Activated CD4-positive, alpha-beta T cell treated with anti-CD3 and anti-CD28 coated beads, Interleukin-2, Interleukin-4, amounts not matched to agents 100 ng/mL and 50 ng/mL, durations not matched to agents 16 hours and 8 hours (primary cell): ENCODE measurements around the gene HYCC1.
"Not testable (repeated sequence)": the region's sequence is repeated elsewhere in the genome, so short reads cannot be mapped to it uniquely, and the experiment has no call there.

Source experiments
- DNase-seq: peaks from one replicate; pipeline ENCODE4 v3.0.0-alpha.2; 2020; ENCODE audit warnings: low spot score

HYCC1 gene

GRCh38 chr7:23013715-23014649, at the start of gene HYCC1:
HYCC1 (minus strand) TSS chr7:23014130; CDS start chr7:22991111, 23,019 bp downstream.
- peak; percentile 100 for DNase-seq

GRCh38 chr7:23062452-23062851, 48.5 kb upstream of the HYCC1 start:
- DNase-seq, result no peak

GRCh38 chr7:23061327-23061726, 47.4 kb upstream of the HYCC1 start:
- no peak for DNase-seq

- no peak for DNase-seq
These were observed 44.6 kb upstream of the HYCC1 start for GRCh38 chr7:23058408-23059096.

GRCh38 chr7:23055582-23056178, 41.8 kb upstream of the HYCC1 start:
- DNase-seq, result peak; percentile 82

GRCh38 chr7:23051124-23051485, 37.2 kb upstream of the HYCC1 start:
- DNase-seq, result peak; percentile 10

- not testable (repeated sequence) for DNase-seq
These were observed 32.4 kb upstream of the HYCC1 start for GRCh38 chr7:23046336-23046735.

GRCh38 chr7:23045086-23045485, 31.2 kb upstream of the HYCC1 start:
- DNase-seq, result not testable (repeated sequence)

- no peak for DNase-seq
These were observed 30.7 kb upstream of the HYCC1 start for GRCh38 chr7:23044581-23044980.

- DNase-seq, result no peak
These were observed 29.5 kb upstream of the HYCC1 start for GRCh38 chr7:23043441-23043840.

- not testable (repeated sequence) for DNase-seq
These were observed 25.7 kb upstream of the HYCC1 start for GRCh38 chr7:23039674-23040073.

GRCh38 chr7:23035542-23036371, 21.8 kb upstream of the HYCC1 start:
- not testable (repeated sequence) for DNase-seq

GRCh38 chr7:23027261-23027660, 13.3 kb upstream of the HYCC1 start:
- DNase-seq, result no peak

- DNase-seq, result no peak
These were observed 12.2 kb upstream of the HYCC1 start for GRCh38 chr7:23026164-23026563.

- no peak for DNase-seq
These were observed 10.5 kb upstream of the HYCC1 start for GRCh38 chr7:23024454-23024853.

- no peak for DNase-seq
These were observed 8.9 kb upstream of the HYCC1 start for GRCh38 chr7:23022851-23023250.

- DNase-seq, result no peak
These were observed 8.4 kb upstream of the HYCC1 start for GRCh38 chr7:23022258-23022769.

- DNase-seq, result no peak
These were observed 7.7 kb upstream of the HYCC1 start for GRCh38 chr7:23021596-23021995.

GRCh38 chr7:23020742-23021401, 6.9 kb upstream of the HYCC1 start:
- DNase-seq, result peak; percentile 41

- DNase-seq, result no peak
These were observed 4.8 kb upstream of the HYCC1 start for GRCh38 chr7:23018750-23019149.

- DNase-seq, result no peak
These were observed 3.4 kb upstream of the HYCC1 start for GRCh38 chr7:23017309-23017708.
